ENCODE measurements around the gene CRB3.

CRB3 gene

GRCh38 chr19:6433663-6434062, 30.4 kb upstream of the CRB3 start, which contains the start of gene SLC25A41:
Gene SLC25A41, minus strand, starts transcription at chr19:6433763. Its CDS starts 70 bp downstream, at chr19:6433693.
- no peak for DNase-seq

DNA sequence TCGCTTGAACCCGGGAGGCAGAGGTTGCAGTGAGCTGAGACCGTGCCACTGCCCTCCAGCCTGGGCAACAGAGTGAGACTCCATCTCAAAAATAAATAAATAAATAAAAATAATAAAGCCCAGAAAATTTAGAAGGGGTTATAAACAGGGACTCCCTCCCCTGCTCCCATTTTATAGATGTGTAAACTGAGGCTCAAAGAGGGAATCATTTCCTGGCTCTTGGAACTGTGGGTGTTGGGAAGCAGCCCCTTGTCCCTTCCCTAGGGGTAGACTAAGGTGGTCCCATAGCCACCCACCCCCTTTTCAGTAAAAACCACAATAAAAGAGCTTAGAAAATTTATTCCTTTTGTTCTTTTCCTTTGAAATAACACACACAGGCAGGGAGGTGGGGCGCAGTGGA, 24.3 kb upstream of the CRB3 start:
- no peak for DNase-seq

DNA sequence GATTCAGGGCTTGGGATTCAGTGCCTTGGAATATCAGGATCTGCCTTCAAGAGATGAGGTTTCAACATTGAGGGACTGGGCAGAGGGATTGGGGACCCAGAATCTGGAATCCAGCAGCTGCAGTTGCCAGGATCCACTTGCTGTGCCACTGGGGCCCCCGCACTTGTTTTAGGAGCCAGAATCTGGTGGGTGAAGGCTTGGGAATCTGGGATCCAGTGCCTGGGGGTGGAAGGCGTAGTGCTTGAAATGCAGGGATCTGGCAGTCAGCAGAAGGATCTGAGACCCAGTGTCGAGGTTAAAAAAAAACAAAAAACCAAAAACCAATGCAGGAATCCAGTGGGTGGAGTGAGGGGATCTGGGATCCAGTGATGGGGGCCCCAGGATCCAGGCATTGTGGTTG, 23.2 kb upstream of the CRB3 start:
- no peak for DNase-seq

DNA sequence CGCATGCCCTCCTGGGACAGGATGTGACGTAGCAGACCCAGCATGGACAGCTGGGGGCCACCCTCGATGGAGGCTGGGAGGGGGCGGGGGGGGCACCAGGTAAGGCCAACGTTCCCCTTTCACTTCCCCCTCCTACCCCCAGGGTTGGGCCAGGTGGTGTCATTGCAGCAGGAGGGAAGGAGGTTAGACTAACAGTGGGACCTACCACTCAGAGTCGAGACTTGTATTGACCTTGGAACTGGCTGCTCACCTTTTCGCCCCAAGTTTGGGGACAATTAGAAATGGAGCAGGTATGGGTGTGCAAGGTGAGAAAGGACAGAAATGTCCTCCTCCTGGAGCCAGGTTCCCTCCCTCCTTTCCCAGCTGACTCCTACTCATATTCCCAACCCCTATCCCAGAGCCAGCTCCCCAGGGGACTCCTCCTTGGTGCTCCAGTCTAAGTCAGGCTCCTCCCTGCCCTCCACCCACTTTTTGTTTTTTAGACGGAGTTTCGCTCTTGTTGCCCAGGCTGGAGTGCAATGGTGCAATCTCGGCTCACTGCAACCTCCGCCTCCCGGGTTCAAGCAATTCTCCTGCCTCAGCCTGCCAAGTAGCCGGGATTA, 21.9 kb upstream of the CRB3 start:
- DNase-seq = no peak

DNA sequence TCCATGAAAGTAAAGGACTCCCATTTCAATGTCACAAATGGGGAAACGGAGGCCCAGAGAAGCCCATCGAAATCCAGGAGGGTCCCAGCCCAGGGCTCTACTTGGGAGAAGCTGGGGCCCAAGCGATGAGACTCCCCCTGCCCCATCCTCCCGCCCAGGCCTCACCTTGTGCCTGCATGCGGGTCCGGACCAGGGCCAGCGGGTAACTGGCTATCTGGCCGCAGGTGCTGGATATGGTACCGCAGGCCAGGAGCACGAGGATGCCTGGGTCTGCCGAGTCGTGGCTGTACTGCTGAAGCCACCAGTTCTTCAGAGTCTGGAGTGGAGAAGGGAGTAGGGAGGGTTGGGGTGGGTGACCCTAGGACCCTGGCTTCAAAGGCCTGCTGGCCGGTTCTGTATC, 20.1 kb upstream of the CRB3 start:
- no peak for DNase-seq

GRCh38 chr19:6446452-6446851, 17.6 kb upstream of the CRB3 start:
- no peak for DNase-seq

- DNase-seq = no peak
Observed at GRCh38 chr19:6448045-6448444, 16.0 kb upstream of the CRB3 start.

GRCh38 chr19:6450166-6450565, 13.9 kb upstream of the CRB3 start:
- DNase-seq = no peak

- no peak for DNase-seq
Observed at GRCh38 chr19:6451583-6452222, 12.4 kb upstream of the CRB3 start.

- DNase-seq = no peak
Observed at GRCh38 chr19:6452223-6452614, 11.9 kb upstream of the CRB3 start.

GRCh38 chr19:6452899-6453298, 11.2 kb upstream of the CRB3 start:
- DNase-seq = no peak

DNA sequence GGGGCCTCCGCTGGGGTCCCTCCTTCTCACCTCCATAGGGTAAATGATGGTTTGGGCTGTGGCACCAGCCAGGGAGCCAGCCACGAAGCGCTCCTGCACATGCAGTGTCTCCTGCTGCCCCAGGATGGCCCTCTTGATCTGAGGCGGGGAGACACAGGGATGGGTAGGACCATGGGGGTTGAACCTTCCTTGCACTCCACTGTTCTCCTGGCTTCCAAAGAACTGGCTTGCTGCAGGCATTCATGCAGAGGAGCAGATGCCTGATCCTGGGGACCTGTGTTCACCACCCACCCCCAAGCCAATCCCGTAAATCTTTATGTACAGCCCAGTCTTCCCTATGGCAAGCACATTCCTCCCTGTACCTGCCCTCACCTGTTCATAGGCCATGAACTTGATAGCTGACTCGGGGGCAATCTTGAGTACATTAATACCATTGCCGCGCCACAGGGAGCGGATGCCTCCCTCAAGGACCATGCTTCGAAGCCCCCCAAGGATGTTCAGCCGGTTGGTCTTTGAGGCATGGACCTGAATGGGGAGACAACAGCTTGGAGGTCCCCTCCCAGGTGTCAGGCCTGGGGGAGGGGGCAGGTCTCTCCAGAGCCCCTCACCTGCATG, 10.0 kb upstream of the CRB3 start:
- no peak for DNase-seq

GRCh38 chr19:6455924-6456323, 8.1 kb upstream of the CRB3 start:
- DNase-seq = no peak

DNA sequence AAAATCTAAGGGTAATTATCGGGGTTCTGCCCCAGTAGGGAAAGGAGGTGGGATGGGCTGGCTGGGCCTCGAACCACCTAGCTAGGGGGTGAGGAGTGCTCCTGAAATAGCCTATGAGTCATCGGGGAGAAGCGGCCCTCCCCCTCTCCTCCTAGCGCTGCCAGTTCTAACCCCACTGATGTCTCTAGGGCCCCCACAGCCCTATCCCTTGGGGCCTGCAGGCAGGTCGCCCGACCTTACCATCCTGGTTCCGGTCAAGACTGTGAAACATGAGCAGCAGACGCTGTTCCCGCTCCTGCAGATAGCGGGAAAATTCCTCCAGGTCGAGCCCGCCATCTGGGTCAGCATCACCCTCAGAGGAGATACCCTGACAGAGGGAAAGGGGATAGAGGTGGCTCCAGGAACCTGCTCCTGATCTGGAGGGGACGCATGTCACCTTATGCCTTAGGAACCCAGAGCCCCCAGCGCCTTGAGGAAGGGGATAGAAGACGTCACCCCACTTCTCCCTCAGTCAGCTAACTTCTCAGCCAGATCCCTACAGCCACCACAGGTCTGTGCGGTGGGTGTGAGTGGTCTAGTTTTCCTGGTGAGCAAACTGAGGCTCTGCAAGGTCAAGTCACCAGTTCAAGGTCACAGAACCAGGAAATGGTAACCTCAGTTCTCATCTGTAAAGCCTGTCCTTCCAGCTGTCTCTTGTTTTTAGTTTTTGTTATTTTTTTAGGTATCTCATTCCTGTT, 5.9 kb upstream of the CRB3 start:
- DNase-seq = no peak

DNA sequence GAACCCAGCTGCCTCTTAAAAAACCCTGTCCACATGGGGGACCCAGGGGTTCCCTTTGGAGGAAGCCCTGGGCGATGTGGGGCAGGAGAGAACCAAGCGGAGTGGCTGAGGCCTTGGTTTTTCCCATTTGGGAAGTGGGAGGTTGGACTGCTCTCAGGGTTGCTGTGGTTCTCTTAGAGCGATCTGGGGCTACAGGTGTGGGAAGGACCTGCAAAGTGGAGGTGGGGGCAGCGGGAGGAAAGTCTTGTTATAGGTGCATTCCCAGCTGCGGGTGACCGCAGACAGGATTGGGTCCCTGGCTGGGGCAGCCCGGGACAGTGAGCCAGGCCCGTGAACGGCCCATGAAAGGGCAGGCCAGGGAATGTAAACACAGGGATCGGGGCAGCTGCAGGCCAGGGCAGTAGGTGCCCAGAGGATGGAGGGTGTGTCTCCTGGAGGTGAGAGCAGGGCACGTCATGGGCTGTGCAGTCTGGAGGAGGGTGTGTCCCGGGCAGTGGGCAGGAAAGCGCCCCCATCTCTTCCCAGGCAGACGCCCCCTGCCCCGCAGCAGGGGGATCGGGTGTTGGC, 5.3 kb upstream of the CRB3 start:
- no peak for DNase-seq

GRCh38 chr19:6459262-6460098, 4.6 kb upstream of the CRB3 start, which contains the start of gene SLC25A23:
Gene SLC25A23, minus strand, starts transcription at chr19:6459792. Its CDS starts 164 bp downstream, at chr19:6459628.
- peak; percentile 54 for DNase-seq

DNA sequence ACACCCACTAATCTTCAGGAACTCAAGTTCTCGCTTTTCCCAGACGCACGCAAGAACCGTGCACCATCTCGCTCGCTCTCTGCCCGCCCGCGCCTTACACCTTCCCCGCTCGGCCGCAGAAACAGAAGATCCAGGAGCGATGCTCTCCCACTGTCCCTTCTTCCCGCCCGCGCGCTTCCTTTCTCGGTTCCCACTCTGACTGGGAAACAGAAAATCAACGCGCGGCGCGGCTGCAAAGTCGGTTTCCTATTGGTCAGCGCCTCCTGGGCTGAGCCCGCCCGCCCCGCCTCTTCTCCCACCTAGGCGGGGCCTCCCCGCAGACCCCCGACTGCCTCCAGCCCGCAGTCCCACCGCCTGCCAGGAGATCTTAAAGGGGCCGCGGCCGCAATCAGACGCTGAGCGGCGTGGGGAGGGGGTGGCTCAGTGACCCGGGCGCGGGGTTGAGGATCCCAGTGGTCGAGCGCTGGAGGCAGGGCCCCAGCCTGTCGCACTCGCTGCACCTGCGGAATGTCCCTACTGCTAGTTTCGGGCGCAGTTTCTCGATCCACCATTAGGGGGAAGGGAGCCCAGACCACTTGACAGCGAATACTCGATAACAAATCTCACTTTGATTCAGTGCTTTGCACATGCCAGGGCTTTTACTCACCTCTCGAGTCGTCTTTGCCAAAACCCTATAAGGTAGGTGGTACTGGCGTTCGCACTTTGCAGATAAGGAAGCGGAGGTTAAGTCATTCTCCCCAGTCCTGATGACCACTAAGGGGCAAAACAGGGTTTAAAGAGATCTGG, 3.8 kb upstream of the CRB3 start:
- DNase-seq = peak; percentile 98

- DNase-seq = no peak
Observed at GRCh38 chr19:6465006-6465405, 935 bp downstream of the CRB3 start.

GRCh38 chr19:6465663-6466062, 1.6 kb downstream of the CRB3 start:
- DNase-seq = no peak

DNA sequence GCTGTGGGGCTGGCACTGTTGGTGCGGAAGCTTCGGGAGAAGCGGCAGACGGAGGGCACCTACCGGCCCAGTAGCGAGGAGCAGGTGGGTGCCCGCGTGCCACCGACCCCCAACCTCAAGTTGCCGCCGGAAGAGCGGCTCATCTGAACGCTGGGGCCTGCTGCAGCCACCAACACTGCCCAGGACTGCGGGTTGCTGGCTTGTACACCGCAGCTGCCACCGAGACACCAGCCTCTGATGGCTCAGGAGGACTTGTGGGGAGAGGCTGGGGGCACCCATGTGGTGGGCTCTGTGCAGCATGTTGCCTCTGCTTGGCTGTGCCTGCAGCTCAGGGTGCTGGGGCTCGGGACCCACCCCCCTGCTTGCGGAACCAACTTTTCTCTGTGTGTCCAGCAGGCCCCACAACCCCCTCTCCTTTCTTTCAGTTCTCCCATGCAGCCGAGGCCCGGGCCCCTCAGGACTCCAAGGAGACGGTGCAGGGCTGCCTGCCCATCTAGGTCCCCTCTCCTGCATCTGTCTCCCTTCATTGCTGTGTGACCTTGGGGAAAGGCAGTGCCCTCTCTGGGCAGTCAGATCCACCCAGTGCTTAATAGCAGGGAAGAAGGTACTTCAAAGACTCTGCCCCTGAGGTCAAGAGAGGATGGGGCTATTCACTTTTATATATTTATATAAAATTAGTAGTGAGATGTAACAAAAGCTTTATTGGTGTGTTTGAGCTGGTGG, 2.6 kb downstream of the CRB3 start:
- DNase-seq = no peak

- DNase-seq = no peak
Observed at GRCh38 chr19:6467384-6467783, 3.3 kb downstream of the CRB3 start.

All from stimulated activated CD4-positive, alpha-beta T cell treated with anti-CD3 and anti-CD28 coated beads, Interleukin-1b, Interleukin-23, amount 100 ng/mL, for 48 hours (primary cell).